Calu3 (cell line): Measurements from ENCODE around the gene FAM217B. TPM values are rescaled to one million over a fixed set of nuclear protein-coding genes. Genes with fewer than 3 reads are reported as not detected.

Source experiments
- BruUV-seq: library from RNA; stranded (reverse); fragments of 400-500 nt; replicated peaks from 2 replicates; lab custom pipeline; 2021; lab: Mats Ljungman, UMichigan
- CTCF ChIA-PET: fragments of 300-600 bp; sonication (Branson Sonifier 250); formaldehyde crosslinking; loops from one replicate; lab custom pipeline; 2022; ENCODE audit warnings: antibody characterized with exemption; lab: Charles Lee
- DNase-seq: peaks from one replicate; pipeline ENCODE4 v3.0.0; 2022
- H3K27ac Mint-ChIP-seq: one replicate; pipeline ENCODE4 v1.8.0; 2022; ENCODE audit warnings: mixed read lengths; ENCODE audit not compliant: unreplicated experiment
- H3K27me3 Mint-ChIP-seq: one replicate; pipeline ENCODE4 v1.8.0; 2022; ENCODE audit warnings: mixed read lengths; ENCODE audit not compliant: unreplicated experiment
- H3K36me3 Mint-ChIP-seq: one replicate; pipeline ENCODE4 v1.8.0; 2022; ENCODE audit warnings: mild to moderate bottlenecking, moderate library complexity, mixed read lengths; ENCODE audit not compliant: insufficient read depth, unreplicated experiment
- H3K4me1 Mint-ChIP-seq: one replicate; pipeline ENCODE4 v1.8.0; 2022; ENCODE audit warnings: mild to moderate bottlenecking, low read depth, mixed read lengths; ENCODE audit not compliant: unreplicated experiment
- H3K4me3 Mint-ChIP-seq: one replicate; pipeline ENCODE4 v1.8.0; 2022; ENCODE audit warnings: mild to moderate bottlenecking, low read depth, moderate library complexity, mixed read lengths; ENCODE audit not compliant: unreplicated experiment
- H3K9me3 Mint-ChIP-seq: one replicate; pipeline ENCODE4 v1.8.0; 2022; ENCODE audit warnings: low read depth, mixed read lengths; ENCODE audit not compliant: unreplicated experiment
- CTCF ChIP-seq: fragments of 200-600 bp; IDR thresholded peaks from one replicate; pipeline ENCODE4 v1.8.0; 2022; ENCODE audit warnings: antibody characterized with exemption; ENCODE audit not compliant: unreplicated experiment
- intact Hi-C: fragments of 100-400 bp; cut with micrococcal nuclease; formaldehyde crosslinking; loops from one replicate; pipeline ENCODE4 v1.10.0; 2022; ENCODE audit not compliant: unreplicated experiment
- total RNA-seq: library from RNA; stranded (reverse); gene quantifications from 2 replicates; pipeline ENCODE4 v1.2.3, GENCODE V29; 2022

Gene FAM217B
- total RNA-seq, 1 experiment from 2014 or later = 34.4 TPM

- BruUV-seq = no TSS peak
- CTCF ChIA-PET = interaction anchor here (0.7 to 1.8 kb wide), 7 partner anchors 8 to 62 kb away, joined by 3 to 8 read pairs (median 4); partner anchors contain the start of genes FAM217B and PPP1R3D
Measured at GRCh38 chr20:59988141-59988540, 48.0 kb downstream of the FAM217B start.

GRCh38 chr20:59992526-59993084, 52.4 kb downstream of the FAM217B start:
- CTCF ChIA-PET = interaction anchor here (0.6 to 2.1 kb wide), 9 partner anchors 10 to 1806 kb away, joined by 3 to 25 read pairs (median 4); partner anchors contain the start of genes FAM217B and PPP1R3D
- no TSS peak for BruUV-seq
- Mint-ChIP-seq H3K36me3 (no peaks in the 10 kb centered on the region), H3K27me3 (no peaks in the 10 kb centered on the region), H3K4me1 (peaks cover 31% of the 10 kb centered on the region), H3K4me3 (no peak overlapping the region), H3K9me3 (no peaks in the 10 kb centered on the region), H3K27ac (no peak overlapping the region)
- DNase-seq = no peak
- intact Hi-C loops = loop anchor here (1.0 to 2.0 kb wide), 4 partner anchors 44 to 1236 kb away; no protein-coding TSS in a partner anchor
- TF ChIP-seq CTCF = peak; percentile 49

More at GRCh38 chr20:59988141-59988540, 48.0 kb downstream of the FAM217B start:
- intact Hi-C loops = no loop called here
- Mint-ChIP-seq H3K27ac (peak overlapping the region; percentile 31), H3K27me3 (no peaks in the 10 kb centered on the region), H3K4me1 (peaks cover 20% of the 10 kb centered on the region), H3K4me3 (no peak overlapping the region), H3K9me3 (no peaks in the 10 kb centered on the region), H3K36me3 (no peaks in the 10 kb centered on the region)
- peak; percentile 97 for DNase-seq
- no peak for TF ChIP-seq CTCF

GRCh38 chr20:59993736-59994430, 53.7 kb downstream of the FAM217B start:
- H3K27me3 Mint-ChIP-seq = no peaks in the 10 kb centered on the region
- TF ChIP-seq CTCF = no peak
- BruUV-seq = no TSS peak
- peaks cover 22% of the 10 kb centered on the region for H3K4me1 Mint-ChIP-seq
- H3K4me3 Mint-ChIP-seq = no peak overlapping the region
- no peaks in the 10 kb centered on the region for H3K9me3 Mint-ChIP-seq
- CTCF ChIA-PET = interaction anchor here (1.2 to 2.1 kb wide), 3 partner anchors 54 to 1192 kb away, joined by 3 to 25 read pairs (median 5); partner anchors contain the start of genes FAM217B and PPP1R3D
- H3K36me3 Mint-ChIP-seq = no peaks in the 10 kb centered on the region
- DNase-seq = no peak
- no peak overlapping the region for H3K27ac Mint-ChIP-seq
- intact Hi-C loops = loop anchor here (2.0 kb wide), 2 partner anchors 45 to 1235 kb away; no protein-coding TSS in a partner anchor

GRCh38 chr20:59994697-59995122, 54.5 kb downstream of the FAM217B start:
- Mint-ChIP-seq H3K36me3 (no peaks in the 10 kb centered on the region), H3K9me3 (no peaks in the 10 kb centered on the region), H3K4me1 (peaks cover 19% of the 10 kb centered on the region), H3K27ac (no peak overlapping the region), H3K4me3 (no peak overlapping the region), H3K27me3 (no peaks in the 10 kb centered on the region)
- intact Hi-C loops = no loop called here
- no TSS peak for BruUV-seq
- CTCF ChIA-PET = no interaction called here
- peak; percentile 50 for DNase-seq
- no peak for TF ChIP-seq CTCF
